Nephron progenitor cell (in vitro differentiated cells): ENCODE results near the gene C12orf50.

ENCODE experiments used
- DNase-seq: peaks from one replicate; pipeline ENCODE4 v3.0.0; 2021
- H3K27ac Mint-ChIP-seq: 2 replicates; pipeline ENCODE4 v1.8.0; 2021; ENCODE audit warnings: mild to moderate bottlenecking, moderate library complexity, mixed read lengths
- H3K27me3 Mint-ChIP-seq: 2 replicates; pipeline ENCODE4 v1.8.0; 2021; ENCODE audit warnings: mild to moderate bottlenecking, low read depth, mixed read lengths; ENCODE audit not compliant: poor library complexity
- H3K36me3 Mint-ChIP-seq: 2 replicates; pipeline ENCODE4 v1.8.0; 2021; ENCODE audit warnings: low read depth, mixed read lengths
- H3K4me1 Mint-ChIP-seq: 2 replicates; pipeline ENCODE4 v1.8.0; 2021; ENCODE audit warnings: mixed read lengths
- H3K4me3 Mint-ChIP-seq: 2 replicates; pipeline ENCODE4 v1.8.0; 2021; ENCODE audit warnings: mild to moderate bottlenecking, moderate library complexity, mixed read lengths
- H3K9me3 Mint-ChIP-seq: 2 replicates; pipeline ENCODE4 v1.8.0; 2021; ENCODE audit warnings: mild to moderate bottlenecking, moderate library complexity, mixed read lengths
- CTCF ChIP-seq: fragments of 200-600 bp; sonication (generic); IDR thresholded peaks from 2 replicates; pipeline ENCODE4 v1.5.0; 2021; ENCODE audit warnings: antibody characterized with exemption

C12orf50 gene

GRCh38 chr12:88057994-88058718 lies 29.0 kb upstream of the C12orf50 start:
- H3K27me3 Mint-ChIP-seq = no peaks in the 10 kb centered on the region
- no peaks in the 10 kb centered on the region for H3K9me3 Mint-ChIP-seq

GRCh38 chr12:88056571-88056970 lies 27.4 kb upstream of the C12orf50 start:
- no peaks in the 10 kb centered on the region for H3K4me1 Mint-ChIP-seq
- H3K27me3 Mint-ChIP-seq = no peaks in the 10 kb centered on the region
- H3K27ac Mint-ChIP-seq = no peak overlapping the region
- H3K4me3 Mint-ChIP-seq = no peak overlapping the region
- no peaks in the 10 kb centered on the region for H3K9me3 Mint-ChIP-seq
- DNase-seq = no peak
- no peak for TF ChIP-seq CTCF
- peaks cover 48% of the 10 kb centered on the region for H3K36me3 Mint-ChIP-seq

More at GRCh38 chr12:88057994-88058718, 29.0 kb upstream of the C12orf50 start:
- no peak for DNase-seq
- H3K36me3 Mint-ChIP-seq = peaks cover 52% of the 10 kb centered on the region
- H3K4me3 Mint-ChIP-seq = no peak overlapping the region
- no peak for TF ChIP-seq CTCF
- no peaks in the 10 kb centered on the region for H3K4me1 Mint-ChIP-seq
- no peak overlapping the region for H3K27ac Mint-ChIP-seq

- TF ChIP-seq CTCF = no peak
- H3K9me3 Mint-ChIP-seq = no peaks in the 10 kb centered on the region
- H3K36me3 Mint-ChIP-seq = peaks cover 26% of the 10 kb centered on the region
- H3K4me1 Mint-ChIP-seq = no peaks in the 10 kb centered on the region
- no peak overlapping the region for H3K27ac Mint-ChIP-seq
- no peaks in the 10 kb centered on the region for H3K27me3 Mint-ChIP-seq
- DNase-seq = peak; percentile 14
- H3K4me3 Mint-ChIP-seq = no peak overlapping the region
These were observed 23.5 kb upstream of the C12orf50 start for GRCh38 chr12:88052686-88053085.

GRCh38 chr12:88044035-88044434 lies 14.8 kb upstream of the C12orf50 start:
- H3K27me3 Mint-ChIP-seq = no peaks in the 10 kb centered on the region
- no peak overlapping the region for H3K4me3 Mint-ChIP-seq
- TF ChIP-seq CTCF = no peak
- peaks cover 8% of the 10 kb centered on the region for H3K4me1 Mint-ChIP-seq
- no peak overlapping the region for H3K27ac Mint-ChIP-seq
- H3K9me3 Mint-ChIP-seq = no peaks in the 10 kb centered on the region
- no peak for DNase-seq
- peaks cover 48% of the 10 kb centered on the region for H3K36me3 Mint-ChIP-seq

- DNase-seq = no peak
- no peak for TF ChIP-seq CTCF
- Mint-ChIP-seq H3K4me1 (peaks cover 41% of the 10 kb centered on the region), H3K27me3 (no peaks in the 10 kb centered on the region), H3K4me3 (no peak overlapping the region), H3K9me3 (peaks cover 3% of the 10 kb centered on the region), H3K27ac (no peak overlapping the region), H3K36me3 (peaks cover 6% of the 10 kb centered on the region)
These were observed 8.6 kb upstream of the C12orf50 start for GRCh38 chr12:88037770-88038169.

- Mint-ChIP-seq H3K9me3 (peaks cover 11% of the 10 kb centered on the region), H3K27ac (no peak overlapping the region), H3K4me1 (peaks cover 41% of the 10 kb centered on the region), H3K36me3 (peaks cover 14% of the 10 kb centered on the region), H3K27me3 (peaks cover 3% of the 10 kb centered on the region), H3K4me3 (peak overlapping the region; percentile 97)
- DNase-seq = no peak
- TF ChIP-seq CTCF = no peak
These were observed 7.3 kb upstream of the C12orf50 start for GRCh38 chr12:88036353-88036965.
